IMR-90 (cell line): ENCODE data around the gene DOCK2.

Experiments used
- BHLHE40 ChIP-seq: fragments of 150-350 bp; IDR thresholded peaks from 2 replicates; pipeline ENCODE4 v1.6.1; 2016; ENCODE audit warnings: mild to moderate bottlenecking, low read depth, low read length
- CEBPB ChIP-seq: IDR thresholded peaks from 2 replicates; pipeline ENCODE4 v1.6.1; 2012; ENCODE audit warnings: low read depth, low read length, improper control_type of control experiment
- CTCF ChIP-seq: conservative IDR thresholded peaks from 2 replicates; pipeline ENCODE4 v1.5.1; 2012; ENCODE audit warnings: mild to moderate bottlenecking, low read depth, low read length, improper control_type of control experiment
- MXI1 ChIP-seq: IDR thresholded peaks from 2 replicates; pipeline ENCODE4 v1.6.1; 2012; ENCODE audit warnings: low read depth, mild to moderate bottlenecking, low read length, moderate library complexity, borderline replicate concordance
- POLR2A ChIP-seq: IDR thresholded peaks from 2 replicates; pipeline ENCODE4 v1.6.1; 2012; ENCODE audit warnings: mild to moderate bottlenecking, low read depth, low read length
- RAD21 ChIP-seq: IDR thresholded peaks from 2 replicates; pipeline ENCODE4 v1.6.1; 2012; ENCODE audit warnings: low read length, improper control_type of control experiment
- RFX5 ChIP-seq: IDR thresholded peaks from 2 replicates; pipeline ENCODE4 v1.8.0; 2012; ENCODE audit warnings: low read depth, mild to moderate bottlenecking, low read length, moderate library complexity
- SMC3 ChIP-seq: fragments of 150-350 bp; IDR thresholded peaks from 2 replicates; pipeline ENCODE4 v1.6.1; 2016; ENCODE audit warnings: low read depth, mild to moderate bottlenecking, antibody characterized with exemption, low read length, moderate library complexity

GRCh38 chr5:169942181-169942580 is 305.1 kb downstream of the DOCK2 start:
- TF ChIP-seq CEBPB (no peak), CTCF (no peak), POLR2A (no peak), SMC3 (no peak), BHLHE40 (no peak), MXI1 (no peak), RAD21 (no peak), RFX5 (no peak)
